Adrenal gland (tissue), 12 donors: ENCODE results near the gene RSRC1. TPM values are rescaled to one million over a fixed set of nuclear protein-coding genes. Genes with fewer than 3 reads are reported as not detected.

Experiments
- DNase-seq, 7 donors: peaks; one replicate each; pipeline ENCODE4 v3.0.0-alpha.2; 2019 to 2020
- H3K27ac ChIP-seq, 5 donors: fragments of 200-600 bp; sonication (generic) in 4 of 5; 1 replicate in 3 of 5; 2 replicates in 2 of 5; pipeline versions ENCODE4 v1.5.1 to v1.8.0; 2016 to 2020; ENCODE audit warnings: mild to moderate bottlenecking in 1 of 5
- H3K27me3 ChIP-seq: fragments of 200-600 bp; 2 replicates; pipeline ENCODE4 v1.8.0; 2021
- H3K36me3 ChIP-seq, 2 donors: fragments of 200-600 bp; replicated peaks in 1 of 2; 1 replicate in 1 of 2; 2 replicates in 1 of 2; pipeline versions ENCODE4 v1.5.1 to v1.8.0; 2018 to 2022
- H3K4me1 ChIP-seq, 2 donors: fragments of 200-600 bp; replicated peaks in 1 of 2; 1 replicate in 1 of 2; 2 replicates in 1 of 2; pipeline versions ENCODE4 v1.5.1 to v1.8.0; 2018 to 2021
- H3K4me3 ChIP-seq, 4 donors: fragments of 200-600 bp; sonication (generic) in 3 of 4; one replicate each; pipeline ENCODE4 v1.5.1; 2016 to 2018
- H3K9me3 ChIP-seq, 3 donors: fragments of 200-600 bp; sonication (generic) in 1 of 3; replicated peaks in 1 of 3; 1 replicate in 2 of 3; 2 replicates in 1 of 3; pipeline versions ENCODE4 v1.5.1 to v1.8.0; 2016 to 2021
- CTCF ChIP-seq, 6 experiments: fragments of 450-650 bp in 4 of 6; fragments of 200-600 bp in 2 of 6; sonication (generic) in 1 of 6; IDR thresholded peaks; 1 replicate in 5 of 6; 2 replicates in 1 of 6; pipeline versions ENCODE4 v1.5.1 to v1.8.0; 2016 to 2021; ENCODE audit warnings: antibody characterized with exemption in 6 of 6, mild to moderate bottlenecking in 2 of 6, moderate library complexity in 1 of 6
- POLR2A ChIP-seq, 2 donors: fragments of 450-650 bp; IDR thresholded peaks; one replicate each; pipeline ENCODE4 v1.6.1; 2017; ENCODE audit warnings: antibody characterized with exemption in 2 of 2, mild to moderate bottlenecking in 2 of 2, moderate library complexity in 1 of 2
- WGBS, 4 donors: extraction: QIAGEN DNeasy Blood & Tissue Kit in 2 of 4; methylation state at CpG; one replicate each; pipeline versions ENCODE4 v1.1.5 to v1.1.7; 2013 to 2017; 5-methylcytosine and 5-hydroxymethylcytosine counted together
- intact Hi-C, 2 donors: fragments of 100-400 bp; cut with DNase I; formaldehyde crosslinking; loops; one replicate each; pipeline versions ENCODE4 v1.14.1 to v1.15.0; 2022 to 2023
- polyA plus RNA-seq, 3 donors: library from polyadenylated mRNA; stranded (reverse); fragments of 200-250 nt in 2 of 3; fragments of 350-450 nt in 1 of 3; fragmentation: Illumina TruSeq in 1 of 3; extraction: RNeasy Lipid Tissue Mini Kit (QIAGEN cat#74804) in 1 of 3; gene quantifications; one replicate each; pipeline ENCODE4 v1.2.3, GENCODE V29; 2013 to 2014
- total RNA-seq, 9 donors: library from RNA; depleted of rRNA in 4 of 9; stranded (reverse); fragments of >200 nt in 4 of 9; fragments of 120-200 nt in 1 of 9; fragmentation: NEBNext Ultra II Directional in 1 of 9; extraction: Animal tissue kit (Norgen Biotek cat#: 25700) in 1 of 9; gene quantifications; one replicate each; pipeline versions ENCODE4 v1.1.0 to v1.2.4, GENCODE V29; 2013 to 2023
- donor health status: healthy with polysubstance abuse.
- donor health status: Bipolar disorder and iron deficiency.
- donor health status: DM: yes; HTN: yes; CAD: no.
- donor health status: DM: no; HTN: no; CAD: no.
- donor health status: DM: no; HTN: no; CAD: no.
- donor health status: DM: yes; HTN: yes; CAD: no.

RSRC1 gene
- total and polyA plus RNA-seq, 12 donors, result 12.6 to 125 (median 37.5) TPM

- intact Hi-C loops, result no loop called here
- no peak for DNase-seq
- 55 to 71% (median 60%) methylated on average over 1 of the region's 1 CpG for WGBS, 4 donors
- Histone ChIP-seq H3K27me3 (no peaks in the 10 kb centered on the region), H3K4me3 (no peak overlapping the region), H3K27ac (no peak overlapping the region), H3K36me3 (no peaks in the 10 kb centered on the region), H3K4me1 (no peaks in the 10 kb centered on the region), H3K9me3 (no peaks in the 10 kb centered on the region)
- no peak for TF ChIP-seq CTCF (IDR thresholded peaks at IDR 0.05)
- TF ChIP-seq POLR2A (IDR thresholded peaks at IDR 0.05), result no peak
These were observed 238.1 kb downstream of the RSRC1 start for GRCh38 chr3:158347966-158348365.

GRCh38 chr3:158350971-158351370, 241.1 kb downstream of the RSRC1 start:
- 91 to 95% (median 93%) methylated on average over 4 of the region's 4 CpGs for WGBS, 4 donors
- no peak overlapping the region for H3K27ac ChIP-seq
- intact Hi-C loops, result no loop called here
- TF ChIP-seq CTCF (IDR thresholded peaks at IDR 0.05), result no peak
- TF ChIP-seq POLR2A (IDR thresholded peaks at IDR 0.05), result no peak
- no peak overlapping the region for H3K4me3 ChIP-seq
- no peaks in the 10 kb centered on the region for H3K27me3 ChIP-seq
- no peaks in the 10 kb centered on the region for H3K4me1 ChIP-seq
- H3K9me3 ChIP-seq, result no peaks in the 10 kb centered on the region
- no peak for DNase-seq
- H3K36me3 ChIP-seq, result no peaks in the 10 kb centered on the region

- whole genome bisulfite sequencing, 4 donors, result 79 to 89% (median 82%) methylated on average over 4 of the region's 4 CpGs
- H3K4me1 ChIP-seq, result no peaks in the 10 kb centered on the region
- no peaks in the 10 kb centered on the region for H3K9me3 ChIP-seq
- no peak for TF ChIP-seq POLR2A (IDR thresholded peaks at IDR 0.05)
- TF ChIP-seq CTCF (IDR thresholded peaks at IDR 0.05), result no peak
- H3K4me3 ChIP-seq, result no peak overlapping the region
- H3K27me3 ChIP-seq, result no peaks in the 10 kb centered on the region
- no peaks in the 10 kb centered on the region for H3K36me3 ChIP-seq
- no peak overlapping the region for H3K27ac ChIP-seq
- peak in 1 of 7 donors; percentile 16 for DNase-seq
- intact Hi-C loops, result no loop called here
These were observed 242.7 kb downstream of the RSRC1 start for GRCh38 chr3:158352551-158352950.

- TF ChIP-seq CTCF (IDR thresholded peaks at IDR 0.05), result no peak
- no peak for TF ChIP-seq POLR2A (IDR thresholded peaks at IDR 0.05)
- Histone ChIP-seq H3K4me1 (no peaks in the 10 kb centered on the region), H3K27ac (no peak overlapping the region), H3K4me3 (no peak overlapping the region), H3K9me3 (no peaks in the 10 kb centered on the region), H3K27me3 (no peaks in the 10 kb centered on the region), H3K36me3 (no peaks in the 10 kb centered on the region)
- DNase-seq, result no peak
- intact Hi-C loops, result no loop called here
- WGBS, 4 donors, result 88 to 99% (median 95%) methylated on average over 2 of the region's 2 CpGs
These were observed 244.8 kb downstream of the RSRC1 start for GRCh38 chr3:158354713-158355112.
